NCI-H82 treated with DMSO at 0.1 percent for 48 hours (cell line): ENCODE data around the gene RBKS.
A peak's percentile ranks its signal among the peaks of the same experiment; 100 is the strongest.

Source experiments
- DNase-seq: peaks from one replicate; lab custom pipeline; 2025; ENCODE audit not compliant: unreplicated experiment; lab: John Stamatoyannopoulos, UW

The RBKS gene

GRCh38 chr2:27890146-27890923, at the start of gene RBKS, which contains the start of gene BABAM2:
TSS of gene RBKS (minus strand) at chr2:27890387. CDS start at chr2:27890345, 42 bp downstream.
TSS of gene BABAM2 (plus strand) at chr2:27890729. CDS start at chr2:27894557, 3,828 bp downstream.
- DNase-seq = peak; percentile 21

- DNase-seq = no peak
These were observed 44.8 kb upstream of the RBKS start for GRCh38 chr2:27935026-27935425.

- DNase-seq = no peak
These were observed 42.2 kb upstream of the RBKS start for GRCh38 chr2:27932396-27932795.

- no peak for DNase-seq
These were observed 41.3 kb upstream of the RBKS start for GRCh38 chr2:27931361-27931950.

- no peak for DNase-seq
These were observed 39.8 kb upstream of the RBKS start for GRCh38 chr2:27929916-27930486.

- DNase-seq = no peak
These were observed 35.7 kb upstream of the RBKS start for GRCh38 chr2:27925766-27926472.

- DNase-seq = no peak
These were observed 32.7 kb upstream of the RBKS start for GRCh38 chr2:27922842-27923241.

GRCh38 chr2:27921880-27922547, 31.8 kb upstream of the RBKS start:
- no peak for DNase-seq

- DNase-seq = no peak
These were observed 31.2 kb upstream of the RBKS start for GRCh38 chr2:27921424-27921823.

- no peak for DNase-seq
These were observed 30.1 kb upstream of the RBKS start for GRCh38 chr2:27920148-27920885.

GRCh38 chr2:27916293-27916995, 26.3 kb upstream of the RBKS start:
- DNase-seq = no peak

- no peak for DNase-seq
These were observed 25.7 kb upstream of the RBKS start for GRCh38 chr2:27915874-27916273.

GRCh38 chr2:27915191-27915590, 25.0 kb upstream of the RBKS start:
- DNase-seq = no peak

GRCh38 chr2:27914805-27915175, 24.6 kb upstream of the RBKS start:
- DNase-seq = no peak

- DNase-seq = no peak
These were observed 24.0 kb upstream of the RBKS start for GRCh38 chr2:27914041-27914804.

- DNase-seq = no peak
These were observed 22.3 kb upstream of the RBKS start for GRCh38 chr2:27912512-27912911.

GRCh38 chr2:27911458-27912210, 21.4 kb upstream of the RBKS start:
- no peak for DNase-seq

GRCh38 chr2:27909901-27910300, 19.7 kb upstream of the RBKS start:
- no peak for DNase-seq
